HepG2 (cell line): ENCODE data around the gene SMIM31. TPM values are rescaled to one million over a fixed set of nuclear protein-coding genes. Genes with fewer than 3 reads are reported as not detected.

ENCODE experiments used
- ATAC-seq: fragments of 200-7000 bp; cut with Tn5 transposase; 3 replicates; pipeline ENCODE4 v1.9.1; 2020; ENCODE audit warnings: mild to moderate bottlenecking, moderate library complexity
- BruUV-seq: library from RNA; stranded (reverse); fragments of 400-500 nt; replicated peaks from 2 replicates; lab custom pipeline; 2021; lab: Mats Ljungman, UMichigan
- CTCF ChIA-PET: fragments of 300-600 bp; formaldehyde crosslinking; extraction: SDS; loops from one replicate; lab custom pipeline; 2021; ENCODE audit warnings: low total read pairs, inconsistent platforms, low intra/inter-chr PET ratio; lab: Yijun Ruan, JAX
- POLR2A ChIA-PET: fragments of 350-600 bp; sonication (Branson Sonifier 250); formaldehyde crosslinking; loops from one replicate; lab custom pipeline; 2020; ENCODE audit warnings: antibody characterized with exemption, inconsistent platforms; lab: Yijun Ruan, JAX
- DNase-seq: peaks from one replicate; pipeline ENCODE4 v3.0.0-alpha.2; 2015; ENCODE audit warnings: low spot score
- FAIRE-seq: peaks from 3 replicates; lab custom pipeline; 2011; peaks lifted over from hg19 to GRCh38; lab: Jason Lieb, UNC
- H2AFZ ChIP-seq: one replicate; pipeline ENCODE4 v1.6.1; 2011; ENCODE audit warnings: low read length, inconsistent platforms
- H3K27ac ChIP-seq: fragments of 300-600 bp; 3 replicates; pipeline ENCODE4 v1.8.0; 2011; ENCODE audit warnings: mixed run types, mild to moderate bottlenecking, mixed read lengths, low read length, inconsistent platforms; ENCODE audit not compliant: insufficient read depth; ENCODE audit errors: extremely low read length
- H3K27me3 ChIP-seq, 2 experiments: fragments of 200-600 bp in 1 of 2; 2 replicates in 1 of 2; 3 replicates in 1 of 2; pipeline versions ENCODE4 v1.6.0 to v1.8.0; 2011; ENCODE audit warnings: low read length in 2 of 2, mild to moderate bottlenecking in 2 of 2, moderate library complexity in 2 of 2, inconsistent platforms in 1 of 2; ENCODE audit not compliant: insufficient read depth in 2 of 2, control insufficient read depth in 1 of 2
- H3K36me3 ChIP-seq, 2 experiments: fragments of 200-600 bp in 1 of 2; replicated peaks in 1 of 2; 2 replicates in 1 of 2; 3 replicates in 1 of 2; pipeline versions ENCODE4 v1.5.1 to v1.8.0; 2011; ENCODE audit warnings: low read length in 2 of 2, inconsistent platforms in 1 of 2; ENCODE audit not compliant: insufficient read depth in 2 of 2, control insufficient read depth in 1 of 2
- H3K4me1 ChIP-seq: 2 replicates; pipeline ENCODE4 v1.5.1; 2012; ENCODE audit warnings: low read length, inconsistent platforms; ENCODE audit not compliant: insufficient read depth
- H3K4me2 ChIP-seq: 2 replicates; pipeline ENCODE4 v1.6.0; 2011; ENCODE audit warnings: low read depth, low read length, inconsistent platforms
- H3K4me3 ChIP-seq, 3 experiments: fragments of 200-600 bp in 1 of 3; sonication (generic), shearing (Covaris generic) in 1 of 3; replicated peaks in 1 of 3; 2 replicates each; pipeline ENCODE4 v1.5.1; 2011 to 2016; ENCODE audit warnings: low read length in 3 of 3, inconsistent platforms in 2 of 3, low read depth in 2 of 3, mild to moderate bottlenecking in 2 of 3, control low read depth in 1 of 3, mixed read lengths in 1 of 3; ENCODE audit not compliant: insufficient read depth in 1 of 3
- H3K79me2 ChIP-seq: one replicate; pipeline ENCODE4 v1.6.1; 2011; ENCODE audit warnings: low read length, inconsistent platforms; ENCODE audit not compliant: insufficient read depth
- H3K9ac ChIP-seq: 2 replicates; pipeline ENCODE4 v1.6.0; 2011; ENCODE audit warnings: mild to moderate bottlenecking, low read depth, low read length, inconsistent platforms; ENCODE audit not compliant: insufficient read depth
- H3K9me3 ChIP-seq: 2 replicates; pipeline ENCODE4 v1.5.1; 2012; ENCODE audit warnings: mild to moderate bottlenecking, low read length
- H4K20me1 ChIP-seq: 2 replicates; pipeline ENCODE4 v1.6.0; 2011; ENCODE audit warnings: inconsistent platforms, mild to moderate bottlenecking, low read length, moderate library complexity; ENCODE audit not compliant: insufficient read depth
- ARHGAP35 ChIP-seq: sonication (generic); formaldehyde crosslinking; IDR thresholded peaks from 2 replicates; pipeline ENCODE4 v1.9.0; 2022; ENCODE audit warnings: mild to moderate bottlenecking, inconsistent platforms, moderate library complexity, missing genetic modification reagents, borderline replicate concordance
- DMAP1 ChIP-seq: IDR thresholded peaks from 2 replicates; pipeline ENCODE4 v1.6.1; 2016
- DMTF1 ChIP-seq: sonication (generic); formaldehyde crosslinking; IDR thresholded peaks from 2 replicates; pipeline ENCODE4 v1.4.0; 2020; ENCODE audit warnings: mild to moderate bottlenecking, missing genetic modification reagents
- ETV5 ChIP-seq: IDR thresholded peaks from 2 replicates; pipeline ENCODE4 v1.6.1; 2018; ENCODE audit warnings: missing biosample characterization, missing genetic modification reagents, inconsistent platforms, borderline replicate concordance
- NFATC3 ChIP-seq: sonication (generic); formaldehyde crosslinking; IDR thresholded peaks from 2 replicates; pipeline ENCODE4 v1.5.1; 2020; ENCODE audit warnings: mild to moderate bottlenecking, missing genetic modification reagents
- NFYB ChIP-seq: sonication (generic); formaldehyde crosslinking; IDR thresholded peaks from 2 replicates; pipeline ENCODE4 v1.4.0; 2020; ENCODE audit warnings: missing genetic modification reagents
- PHF21A ChIP-seq: sonication (generic); formaldehyde crosslinking; IDR thresholded peaks from 2 replicates; pipeline ENCODE4 v1.5.0; 2020; ENCODE audit warnings: mild to moderate bottlenecking, missing genetic modification reagents
- PHF8 ChIP-seq: sonication (generic); formaldehyde crosslinking; IDR thresholded peaks from 2 replicates; pipeline ENCODE4 v1.5.0; 2020; ENCODE audit warnings: missing genetic modification reagents
- SP5 ChIP-seq: IDR thresholded peaks from 2 replicates; pipeline ENCODE4 v1.6.1; 2016; ENCODE audit warnings: low read depth, borderline replicate concordance
- SPEN ChIP-seq: sonication (generic); formaldehyde crosslinking; IDR thresholded peaks from 2 replicates; pipeline ENCODE4 v1.5.1; 2020; ENCODE audit warnings: low read depth, mild to moderate bottlenecking, missing genetic modification reagents
- TBX3 ChIP-seq: fragments of 450-650 bp; IDR thresholded peaks from 2 replicates; pipeline ENCODE4 v1.6.1; 2017; ENCODE audit warnings: antibody characterized with exemption, mild to moderate bottlenecking, inconsistent platforms, borderline replicate concordance
- YY1 ChIP-seq: IDR thresholded peaks from 2 replicates; pipeline ENCODE4 v1.6.1; 2011; ENCODE audit warnings: low read length, low read depth, moderate library complexity, mild to moderate bottlenecking; ENCODE audit not compliant: insufficient read depth, insufficient replicate concordance
- ZGPAT ChIP-seq: IDR thresholded peaks from 2 replicates; pipeline ENCODE4 v1.6.1; 2016; ENCODE audit warnings: mild to moderate bottlenecking
- ZKSCAN1 ChIP-seq: fragments of 150-350 bp; IDR thresholded peaks from 2 replicates; pipeline ENCODE4 v1.6.1; 2014; ENCODE audit warnings: low read length
- ZNF329 ChIP-seq: sonication (generic); formaldehyde crosslinking; IDR thresholded peaks from 2 replicates; pipeline ENCODE4 v1.9.0; 2021; ENCODE audit warnings: low read depth, mild to moderate bottlenecking, missing genetic modification reagents
- ZNF749 ChIP-seq: sonication (generic); formaldehyde crosslinking; IDR thresholded peaks from 2 replicates; pipeline ENCODE4 v1.8.0; 2022; ENCODE audit warnings: mild to moderate bottlenecking, missing genetic modification reagents, moderate library complexity, borderline replicate concordance
- ZNF784 ChIP-seq: sonication (generic); formaldehyde crosslinking; IDR thresholded peaks from 2 replicates; pipeline ENCODE4 v1.5.1; 2020; ENCODE audit warnings: missing genetic modification reagents, mild to moderate bottlenecking, borderline replicate concordance
- ZSCAN20 ChIP-seq: sonication (generic); formaldehyde crosslinking; IDR thresholded peaks from 2 replicates; pipeline ENCODE4 v1.4.0; 2020; ENCODE audit warnings: missing genetic modification reagents, mild to moderate bottlenecking, borderline replicate concordance
- WGBS: methylation state at CpG from one replicate; pipeline ENCODE4 v1.1.6; 2017; ENCODE audit warnings: low lambda C conversion rate; 5-methylcytosine and 5-hydroxymethylcytosine counted together
- in situ Hi-C: cut with HindIII; loops from 2 replicates; pipeline ENCODE4 v1.10.0; 2017; ENCODE audit warnings: low pct_unique_long_range_greater_than_20kb; ENCODE audit not compliant: extremely low pct_ligation_motif_present
- intact Hi-C: fragments of 100-400 bp; cut with micrococcal nuclease; formaldehyde crosslinking; loops from one replicate; pipeline ENCODE4 v1.10.0; 2022; ENCODE audit not compliant: unreplicated experiment
- polyA plus RNA-seq, 8 experiments: library from polyadenylated mRNA; depleted of rRNA in 3 of 8; stranded (reverse) in 7 of 8; unstranded in 1 of 8; fragments of >200 nt; fragmentation: Illumina TruSeq in 4 of 8; extraction: Trizol in 4 of 8; gene quantifications; 2 replicates each; pipeline versions ENCODE4 v1.2.1 to v1.2.3, GENCODE V29; 2011 to 2016; ENCODE audit warnings: low read depth in 4 of 8, missing spikeins in 1 of 8, mixed read lengths in 1 of 8; ENCODE audit not compliant: insufficient read depth in 1 of 8
- total RNA-seq, 5 experiments: library from RNA; depleted of rRNA; stranded (reverse); fragments of >200 nt; fragmentation: Illumina TruSeq; extraction: Trizol; gene quantifications; 2 replicates each; pipeline ENCODE4 v1.2.3, GENCODE V29; 2016; ENCODE audit warnings: low read depth in 1 of 5

Gene SMIM31
- total and polyA plus RNA-seq, 2 of the 13 experiments (the other 11 are each of a cell fraction or from before 2014, with no cell fraction given) = not detected

GRCh38 chr4:164815711-164816110 lies 61.8 kb downstream of the SMIM31 start:
- no peaks in the 10 kb centered on the region for H3K27me3 ChIP-seq
- 7% methylated on average over 1 of the region's 1 CpG for WGBS
- ChIA-PET POLR2A (no interaction called here), CTCF (no interaction called here)
- no peak overlapping the region for H3K27ac ChIP-seq
- H3K4me2 ChIP-seq = no peak overlapping the region
- no peaks in the 10 kb centered on the region for H3K36me3 ChIP-seq
- H4K20me1 ChIP-seq = no peaks in the 10 kb centered on the region
- no peaks in the 10 kb centered on the region for H3K4me1 ChIP-seq
- no peak for FAIRE-seq
- ATAC-seq = no peak
- no peaks in the 10 kb centered on the region for H3K79me2 ChIP-seq
- H3K4me3 ChIP-seq = no peak overlapping the region
- H3K9ac ChIP-seq = no peak overlapping the region
- no peak for TF ChIP-seq NFYB (CRISPR knock-in tag)
- no peak for TF ChIP-seq NFATC3 (CRISPR knock-in tag)
- TF ChIP-seq ZGPAT (CRISPR knock-in tag) = no peak
- no peak for TF ChIP-seq SP5 (CRISPR knock-in tag)
- TF ChIP-seq PHF21A (CRISPR knock-in tag) = no peak
- TF ChIP-seq ZNF784 (CRISPR knock-in tag) = no peak
- TF ChIP-seq ZKSCAN1 = no peak
- TF ChIP-seq TBX3 = no peak
- TF ChIP-seq ZNF749 (CRISPR knock-in tag) = no peak
- no peak for TF ChIP-seq PHF8 (CRISPR knock-in tag)
- no peak for TF ChIP-seq DMAP1 (CRISPR knock-in tag)
- TF ChIP-seq DMTF1 (CRISPR knock-in tag) = no peak
- no peak for TF ChIP-seq ZSCAN20 (CRISPR knock-in tag)
- TF ChIP-seq ZNF329 (CRISPR knock-in tag) = no peak
- no peak for TF ChIP-seq ETV5 (CRISPR knock-in tag)
- no peak for TF ChIP-seq ARHGAP35 (CRISPR knock-in tag)
- TF ChIP-seq SPEN = no peak
- no peak for TF ChIP-seq YY1
- H3K9me3 ChIP-seq = no peaks in the 10 kb centered on the region
- BruUV-seq = no TSS peak
- no peak for DNase-seq
- intact Hi-C loops (no loop called here), in situ Hi-C loops (no loop called here)
- no peak overlapping the region for H2AFZ ChIP-seq
